OCI-LY3 (cell line): ENCODE results near the gene USP33.

Experiments used
- H2AFZ ChIP-seq: fragments of 200-600, 300-600 bp; shearing (Covaris generic); 2 replicates; pipeline ENCODE4 v1.6.0; 2014; ENCODE audit warnings: antibody characterized with exemption, low read depth, low read length
- H3K27ac ChIP-seq: fragments of 200-600, 300-600 bp; sonication (generic); 2 replicates; pipeline ENCODE4 v1.5.1; 2014; ENCODE audit warnings: mild to moderate bottlenecking, low read length, moderate library complexity, mixed read lengths
- H3K27me3 ChIP-seq: fragments of 200-600, 300-600 bp; sonication (generic); 2 replicates; pipeline ENCODE4 v1.6.1; 2014; ENCODE audit warnings: low read depth, low read length, mixed read lengths
- H3K36me3 ChIP-seq: fragments of 200-600, 300-600 bp; sonication (generic); replicated peaks from 2 replicates; pipeline ENCODE3; 2014; ENCODE audit warnings: low read depth, low read length, mixed read lengths
- H3K4me1 ChIP-seq: fragments of 300-600, 200-600 bp; sonication (generic); 2 replicates; pipeline ENCODE4 v1.6.1; 2014; ENCODE audit warnings: low read length, mixed read lengths
- H3K4me2 ChIP-seq: fragments of 200-600, 300-600 bp; sonication (generic); 2 replicates; pipeline ENCODE4 v1.6.1; 2014; ENCODE audit warnings: low read length, mixed read lengths
- H3K4me3 ChIP-seq: fragments of 300-600, 200-600 bp; sonication (generic); 2 replicates; pipeline ENCODE4 v1.5.1; 2014; ENCODE audit warnings: antibody characterized with exemption, mild to moderate bottlenecking, low read length, moderate library complexity
- H3K79me2 ChIP-seq: fragments of 300-600, 200-600 bp; shearing (Covaris generic); 2 replicates; pipeline ENCODE4 v1.6.1; 2014; ENCODE audit warnings: mild to moderate bottlenecking, low read length, mixed read lengths
- H3K9ac ChIP-seq: fragments of 300-600, 200-600 bp; shearing (Covaris generic); 2 replicates; pipeline ENCODE4 v1.6.0; 2014; ENCODE audit warnings: mild to moderate bottlenecking, low read length, moderate library complexity
- H3K9me3 ChIP-seq: fragments of 200-600, 300-600 bp; shearing (Covaris generic); 2 replicates; pipeline ENCODE4 v1.6.1; 2014; ENCODE audit warnings: low read length, mixed read lengths; ENCODE audit not compliant: insufficient read depth
- H4K20me1 ChIP-seq: fragments of 200-600, 300-600 bp; sonication (generic); 2 replicates; pipeline ENCODE4 v1.6.1; 2016; ENCODE audit warnings: low read length, mixed read lengths; ENCODE audit not compliant: insufficient read depth
- CTCF ChIP-seq: fragments of 200-600, 300-600 bp; sonication (generic); IDR thresholded peaks from 2 replicates; pipeline ENCODE4 v1.5.1; 2014; ENCODE audit warnings: antibody characterized with exemption, low read length, low read depth
- EZH2phosphoT487 ChIP-seq: fragments of 200-600 bp; shearing (Covaris generic); IDR thresholded peaks from 2 replicates; pipeline ENCODE4 v1.6.1; 2018; ENCODE audit warnings: antibody characterized with exemption, mixed run types, low read depth

The USP33 gene

GRCh38 chr1:77664939-77665516 is 94.6 kb downstream of the USP33 start:
- H3K4me1 ChIP-seq = peaks cover 5% of the 10 kb centered on the region

GRCh38 chr1:77661696-77662095 is 98.0 kb downstream of the USP33 start:
- Histone ChIP-seq H3K4me2 (no peak overlapping the region), H3K4me1 (no peaks in the 10 kb centered on the region), H3K27ac (no peak overlapping the region), H4K20me1 (peaks cover 2% of the 10 kb centered on the region; the same call in 1 of the 2 replicates), H3K9ac (no peak overlapping the region), H3K4me3 (no peak overlapping the region), H3K79me2 (peaks cover 74% of the 10 kb centered on the region), H3K36me3 (no peaks in the 10 kb centered on the region), H3K9me3 (no peaks in the 10 kb centered on the region), H2AFZ (no peak overlapping the region), H3K27me3 (no peaks in the 10 kb centered on the region)
- TF ChIP-seq EZH2phosphoT487 (no peak), CTCF (no peak)

More at GRCh38 chr1:77664939-77665516, 94.6 kb downstream of the USP33 start:
- no peaks in the 10 kb centered on the region for H3K9me3 ChIP-seq
- H3K4me3 ChIP-seq = no peak overlapping the region
- TF ChIP-seq EZH2phosphoT487 (no peak), CTCF (no peak)
- H3K4me2 ChIP-seq = no peak overlapping the region
- H2AFZ ChIP-seq = no peak overlapping the region
- no peak overlapping the region for H3K9ac ChIP-seq
- H3K36me3 ChIP-seq = no peaks in the 10 kb centered on the region
- H3K27ac ChIP-seq = no peak overlapping the region
- H3K79me2 ChIP-seq = peaks cover 90% of the 10 kb centered on the region
- peaks cover 9% of the 10 kb centered on the region for H4K20me1 ChIP-seq
- H3K27me3 ChIP-seq = no peaks in the 10 kb centered on the region

- TF ChIP-seq CTCF (no peak), EZH2phosphoT487 (no peak)
- Histone ChIP-seq H3K79me2 (peaks cover 72% of the 10 kb centered on the region), H3K9me3 (no peaks in the 10 kb centered on the region), H3K4me2 (no peak overlapping the region), H2AFZ (no peak overlapping the region), H3K4me3 (no peak overlapping the region), H3K27ac (no peak overlapping the region), H3K4me1 (no peaks in the 10 kb centered on the region), H3K9ac (no peak overlapping the region), H4K20me1 (peaks cover 5% of the 10 kb centered on the region; the same call in 1 of the 2 replicates), H3K36me3 (no peaks in the 10 kb centered on the region), H3K27me3 (no peaks in the 10 kb centered on the region)
Observed at GRCh38 chr1:77659879-77660593, 99.6 kb downstream of the USP33 start.

GRCh38 chr1:77658271-77658670 is 101.4 kb downstream of the USP33 start:
- peaks cover 61% of the 10 kb centered on the region for H3K79me2 ChIP-seq
- H3K9ac ChIP-seq = no peak overlapping the region
- no peak overlapping the region for H2AFZ ChIP-seq
- H3K36me3 ChIP-seq = no peaks in the 10 kb centered on the region
- no peak overlapping the region for H3K27ac ChIP-seq
- H3K27me3 ChIP-seq = no peaks in the 10 kb centered on the region
- no peaks in the 10 kb centered on the region for H3K9me3 ChIP-seq
- 0 out of 2 replicates have a peak, but pooled peaks cover 3% of the 10 kb centered on the region for H4K20me1 ChIP-seq
- no peak overlapping the region for H3K4me3 ChIP-seq
- H3K4me1 ChIP-seq = no peaks in the 10 kb centered on the region
- no peak overlapping the region for H3K4me2 ChIP-seq
- TF ChIP-seq CTCF (no peak), EZH2phosphoT487 (no peak)
